Colonic mucosa (tissue), 4 donors: ENCODE measurements around the gene DENND2C. TPM values are rescaled to one million over a fixed set of nuclear protein-coding genes. Genes with fewer than 3 reads are reported as not detected.
"Not testable (repeated sequence)": the region's sequence is repeated elsewhere in the genome, so short reads cannot be mapped to it uniquely, and the experiment has no call there.

Source experiments
- DNase-seq: peaks from one replicate; pipeline ENCODE4 v3.0.0-alpha.2; 2020
- H3K27ac ChIP-seq: fragments of 200-600 bp; one replicate; pipeline ENCODE4 v1.8.0; 2021
- H3K27me3 ChIP-seq: fragments of 200-600 bp; one replicate; pipeline ENCODE4 v1.8.0; 2021
- H3K36me3 ChIP-seq: fragments of 200-600 bp; one replicate; pipeline ENCODE4 v1.8.0; 2021
- H3K4me1 ChIP-seq: fragments of 200-600 bp; one replicate; pipeline ENCODE4 v1.8.0; 2021; ENCODE audit warnings: mild to moderate bottlenecking
- H3K4me3 ChIP-seq: fragments of 200-600 bp; one replicate; pipeline ENCODE4 v1.8.0; 2021
- H3K9ac ChIP-seq, 2 donors: one replicate each; pipeline ENCODE4 v1.7.0; 2013; ENCODE audit warnings: control low read depth in 2 of 2, low read depth in 2 of 2, low read length in 2 of 2
- H3K9me3 ChIP-seq: fragments of 200-600 bp; one replicate; pipeline ENCODE4 v1.8.0; 2021
- intact Hi-C: fragments of 100-400 bp; cut with DNase I; formaldehyde crosslinking; loops from one replicate; pipeline ENCODE4 v1.14.1; 2022
- total RNA-seq, 2 donors: library from RNA; stranded (reverse); fragmentation: NEBNext Ultra II Directional in 1 of 2; extraction: Animal tissue kit (Norgen Biotek cat#: 25700) in 1 of 2; gene quantifications; one replicate each; pipeline ENCODE4 v1.2.1, GENCODE V29; 2021
- TF ChIP-seq, protein P1 (sequence below): fragments of 200-600 bp; IDR thresholded peaks from one replicate; pipeline ENCODE4 v1.8.0; 2022; ENCODE audit warnings: antibody characterized with exemption, mild to moderate bottlenecking
- donor health status: healthy.
- donor health status: DM: no; HTN: no; CAD: no.
- donor health status: DM: no; HTN: no; CAD: no.

DENND2C gene
- total RNA-seq, 2 donors from 2014 or later = 0.84 to 1.3 TPM

DNA sequence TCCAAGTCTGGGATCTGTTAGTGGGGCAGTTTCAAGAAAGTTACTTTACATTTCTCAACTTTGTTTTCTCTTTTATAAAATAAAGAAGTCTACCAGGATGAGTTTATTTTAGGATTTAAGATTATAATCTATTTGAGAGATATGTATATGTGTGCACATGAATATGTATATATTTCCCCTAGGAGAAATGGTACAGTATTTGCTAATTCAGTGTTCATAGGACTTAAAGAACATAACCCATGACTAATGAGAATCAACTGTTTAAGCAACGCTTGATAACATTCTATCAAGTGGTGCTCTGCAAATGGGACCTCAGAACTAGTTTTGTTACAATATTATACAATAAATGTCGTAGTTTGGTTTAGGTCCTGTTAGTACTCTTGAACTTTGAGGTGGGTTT is 95.5 kb downstream of the DENND2C start:
- no peaks in the 10 kb centered on the region for H3K4me1 ChIP-seq
- TF ChIP-seq, protein P1, sequence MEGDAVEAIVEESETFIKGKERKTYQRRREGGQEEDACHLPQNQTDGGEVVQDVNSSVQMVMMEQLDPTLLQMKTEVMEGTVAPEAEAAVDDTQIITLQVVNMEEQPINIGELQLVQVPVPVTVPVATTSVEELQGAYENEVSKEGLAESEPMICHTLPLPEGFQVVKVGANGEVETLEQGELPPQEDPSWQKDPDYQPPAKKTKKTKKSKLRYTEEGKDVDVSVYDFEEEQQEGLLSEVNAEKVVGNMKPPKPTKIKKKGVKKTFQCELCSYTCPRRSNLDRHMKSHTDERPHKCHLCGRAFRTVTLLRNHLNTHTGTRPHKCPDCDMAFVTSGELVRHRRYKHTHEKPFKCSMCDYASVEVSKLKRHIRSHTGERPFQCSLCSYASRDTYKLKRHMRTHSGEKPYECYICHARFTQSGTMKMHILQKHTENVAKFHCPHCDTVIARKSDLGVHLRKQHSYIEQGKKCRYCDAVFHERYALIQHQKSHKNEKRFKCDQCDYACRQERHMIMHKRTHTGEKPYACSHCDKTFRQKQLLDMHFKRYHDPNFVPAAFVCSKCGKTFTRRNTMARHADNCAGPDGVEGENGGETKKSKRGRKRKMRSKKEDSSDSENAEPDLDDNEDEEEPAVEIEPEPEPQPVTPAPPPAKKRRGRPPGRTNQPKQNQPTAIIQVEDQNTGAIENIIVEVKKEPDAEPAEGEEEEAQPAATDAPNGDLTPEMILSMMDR = no peak
- H3K9ac ChIP-seq = no peak overlapping the region
- no peaks in the 10 kb centered on the region for H3K9me3 ChIP-seq
- H3K36me3 ChIP-seq = no peaks in the 10 kb centered on the region
- no peak overlapping the region for H3K4me3 ChIP-seq
- intact Hi-C loops = loop anchor here (10.0 kb wide), 1 partner anchor 230 kb away; no protein-coding TSS in a partner anchor
- no peaks in the 10 kb centered on the region for H3K27me3 ChIP-seq
- no peak overlapping the region for H3K27ac ChIP-seq
- no peak for DNase-seq

- DNase-seq = no peak
- TF ChIP-seq, protein P1 = no peak
Observed at GRCh38 chr1:114564141-114564540, 105.7 kb downstream of the DENND2C start.

DNA sequence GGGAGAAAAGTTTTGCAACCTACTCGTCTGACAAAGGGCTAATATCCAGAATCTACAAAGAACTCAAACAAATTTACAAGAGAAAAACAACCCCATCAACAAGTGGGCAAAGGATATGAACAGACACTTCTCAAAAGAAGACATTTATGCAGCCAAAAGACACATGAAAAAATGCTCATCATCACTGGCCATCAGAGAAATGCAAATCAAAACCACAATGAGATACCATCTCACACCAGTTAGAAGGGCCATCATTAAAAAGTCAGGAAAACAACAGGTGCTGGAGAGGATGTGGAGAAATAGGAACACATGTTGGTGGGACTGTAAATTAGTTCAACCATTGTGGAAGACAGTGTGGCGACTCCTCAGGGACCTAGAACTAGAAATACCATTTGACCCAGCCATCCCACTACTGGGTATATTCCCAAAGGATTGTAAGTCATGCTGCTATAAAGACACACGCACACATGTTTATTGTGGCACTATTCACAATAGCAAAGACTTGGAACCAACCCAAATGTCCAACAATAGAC is 106.8 kb downstream of the DENND2C start:
- H3K9me3 ChIP-seq, H3K27me3 ChIP-seq, DNase-seq, H3K4me3 ChIP-seq, intact Hi-C loops, H3K36me3 ChIP-seq, H3K27ac ChIP-seq, H3K4me1 ChIP-seq, H3K9ac ChIP-seq: not testable (repeated sequence)

More at GRCh38 chr1:114564141-114564540, 105.7 kb downstream of the DENND2C start:
- H3K36me3 ChIP-seq = peaks cover 4% of the 10 kb centered on the region
- no peak overlapping the region for H3K9ac ChIP-seq
- no peaks in the 10 kb centered on the region for H3K4me1 ChIP-seq
- intact Hi-C loops = no loop called here
- H3K4me3 ChIP-seq = no peak overlapping the region
- no peaks in the 10 kb centered on the region for H3K27me3 ChIP-seq
- no peak overlapping the region for H3K27ac ChIP-seq
- H3K9me3 ChIP-seq = no peaks in the 10 kb centered on the region

DNA sequence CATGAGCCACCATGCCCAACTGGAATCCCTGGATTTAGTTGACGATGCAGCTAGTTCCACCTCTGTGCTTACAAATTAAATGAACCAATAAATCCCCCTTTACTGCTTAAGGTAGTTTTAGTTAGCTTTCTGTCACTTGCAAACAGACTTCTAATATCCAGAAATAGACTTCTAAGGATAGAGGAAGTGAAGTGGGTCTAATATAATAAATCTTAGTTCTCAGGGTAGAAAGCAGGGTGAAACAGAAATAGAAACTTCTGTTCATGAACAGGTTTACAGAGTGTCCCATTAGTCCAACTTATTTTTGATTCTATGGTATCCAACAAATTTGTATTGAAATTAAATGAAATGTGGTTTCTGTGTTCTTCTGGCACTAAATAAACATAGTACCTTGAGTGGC is 108.5 kb downstream of the DENND2C start:
- DNase-seq = no peak
- no peaks in the 10 kb centered on the region for H3K4me1 ChIP-seq
- H3K9ac ChIP-seq = no peak overlapping the region
- H3K36me3 ChIP-seq = no peaks in the 10 kb centered on the region
- H3K27ac ChIP-seq = no peak overlapping the region
- H3K27me3 ChIP-seq = no peaks in the 10 kb centered on the region
- TF ChIP-seq, protein P1 = no peak
- intact Hi-C loops = no loop called here
- H3K9me3 ChIP-seq = no peaks in the 10 kb centered on the region
- H3K4me3 ChIP-seq = no peak overlapping the region

DNA sequence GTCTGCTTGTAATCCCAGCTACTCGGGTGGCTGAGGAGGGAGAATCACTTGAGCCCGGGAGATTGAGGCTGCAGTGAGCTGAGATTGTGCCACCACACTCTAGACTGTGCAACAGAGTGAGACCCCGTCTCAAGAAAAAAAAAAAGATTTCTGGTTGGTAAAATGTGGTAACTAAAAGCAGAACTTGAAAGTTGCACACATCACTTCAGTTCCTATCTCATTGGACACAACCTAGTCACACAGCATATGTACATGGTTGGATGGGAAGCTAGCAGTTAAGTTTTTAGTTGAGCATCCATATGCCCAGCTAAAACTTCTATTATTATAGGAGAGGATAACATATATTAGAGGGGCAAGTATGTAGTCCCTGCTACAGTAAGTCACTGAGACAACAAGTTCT is 110.5 kb downstream of the DENND2C start:
- Histone ChIP-seq H3K36me3 (no peaks in the 10 kb centered on the region), H3K27me3 (no peaks in the 10 kb centered on the region), H3K4me1 (no peaks in the 10 kb centered on the region), H3K9ac (no peak overlapping the region), H3K27ac (no peak overlapping the region), H3K9me3 (no peaks in the 10 kb centered on the region), H3K4me3 (no peak overlapping the region)
- TF ChIP-seq, protein P1 = no peak
- intact Hi-C loops = no loop called here
- DNase-seq = no peak

- Histone ChIP-seq H3K27ac (no peak overlapping the region), H3K9me3 (no peaks in the 10 kb centered on the region), H3K36me3 (no peaks in the 10 kb centered on the region), H3K4me3 (no peak overlapping the region), H3K27me3 (no peaks in the 10 kb centered on the region), H3K4me1 (no peaks in the 10 kb centered on the region), H3K9ac (no peak overlapping the region)
- intact Hi-C loops = no loop called here
- no peak for DNase-seq
- TF ChIP-seq, protein P1 = no peak
Observed at GRCh38 chr1:114558544-114558943, 111.3 kb downstream of the DENND2C start.
